ENCODE measurements around the gene KLHL26. TPM values are rescaled to one million over a fixed set of nuclear protein-coding genes. Genes with fewer than 3 reads are reported as not detected.

KLHL26 gene
- total RNA-seq, 1 donor from 2014 or later, result 8.3 TPM

Small RNA genes within 50 kb of the gene (small RNA-seq; reads per million reads assigned to genes)
- not detected for gene RN7SL155P

Other genes starting within 250 kb of the KLHL26 start
- gene LRRC25, start 239.4 kb upstream of the KLHL26 start, total RNA-seq, result 3.9 TPM
- gene SSBP4, start 217.6 kb upstream of the KLHL26 start, total RNA-seq, result 72.7 TPM
- 57.5 TPM for gene ISYNA1, start 198.9 kb upstream of the KLHL26 start, total RNA-seq
- gene ELL, start 115.0 kb upstream of the KLHL26 start, total RNA-seq, result 25.3 TPM
- gene FKBP8, start 93.5 kb upstream of the KLHL26 start, total RNA-seq, result 376 TPM
- 131 TPM for gene KXD1, start 79.2 kb upstream of the KLHL26 start, total RNA-seq
- gene UBA52, start 65.2 kb upstream of the KLHL26 start, total RNA-seq, result 747 TPM
- 124 TPM for gene REX1BD, start 48.2 kb upstream of the KLHL26 start, total RNA-seq
- gene CRLF1, start 30.2 kb upstream of the KLHL26 start, total RNA-seq, result 15.2 TPM
- gene TMEM59L, start 24.2 kb upstream of the KLHL26 start, total RNA-seq, result 4.2 TPM
- gene CRTC1, start 46.7 kb downstream of the KLHL26 start, total RNA-seq, result 7.4 TPM
- gene COMP, start 154.3 kb downstream of the KLHL26 start, total RNA-seq, result 0.98 TPM
- gene UPF1, start 194.9 kb downstream of the KLHL26 start, total RNA-seq, result 77.8 TPM

Data from vagina (tissue), 1 donor.